Stimulated activated CD4-positive, alpha-beta T cell treated with anti-CD3 and anti-CD28 coated beads, Interleukin-2, amount 100 ng/mL, for 24 hours (primary cell): ENCODE results near the gene C17orf107.

Experiments used
- DNase-seq, 2 donors: peaks; one replicate each; pipeline ENCODE4 v3.0.0-alpha.2; 2020

The C17orf107 gene

GRCh38 chr17:4877089-4877488 is 22.2 kb upstream of the C17orf107 start:
- no peak for DNase-seq

GRCh38 chr17:4879601-4880000 is 19.7 kb upstream of the C17orf107 start:
- DNase-seq, result no peak

GRCh38 chr17:4880857-4881256 is 18.5 kb upstream of the C17orf107 start:
- no peak for DNase-seq

GRCh38 chr17:4881761-4882555 is 17.4 kb upstream of the C17orf107 start:
- peak; percentile 71 to 73 for DNase-seq

- no peak for DNase-seq
These were observed 14.8 kb upstream of the C17orf107 start for GRCh38 chr17:4884489-4884888.

- no peak for DNase-seq
These were observed 12.5 kb upstream of the C17orf107 start for GRCh38 chr17:4886830-4887229.

- no peak for DNase-seq
These were observed 11.8 kb upstream of the C17orf107 start for GRCh38 chr17:4887581-4887980.

- DNase-seq, result no peak
These were observed 7.6 kb upstream of the C17orf107 start for GRCh38 chr17:4891411-4892410.

GRCh38 chr17:4892499-4893221 is 6.7 kb upstream of the C17orf107 start:
- no peak for DNase-seq

GRCh38 chr17:4893272-4893671 is 6.1 kb upstream of the C17orf107 start:
- DNase-seq, result no peak

GRCh38 chr17:4893721-4894560 is 5.4 kb upstream of the C17orf107 start:
- DNase-seq, result no peak

GRCh38 chr17:4895121-4895520 is 4.2 kb upstream of the C17orf107 start:
- DNase-seq, result no peak

- no peak for DNase-seq
These were observed 3.5 kb upstream of the C17orf107 start for GRCh38 chr17:4895657-4896331.

- DNase-seq, result no peak
These were observed 2.8 kb upstream of the C17orf107 start for GRCh38 chr17:4896332-4897197.

GRCh38 chr17:4897198-4897687 is 2.1 kb upstream of the C17orf107 start:
- DNase-seq, result no peak

- DNase-seq, result no peak
These were observed 1.6 kb upstream of the C17orf107 start for GRCh38 chr17:4897785-4898184.

- no peak for DNase-seq
These were observed 985 bp upstream of the C17orf107 start for GRCh38 chr17:4898351-4898750.

- no peak for DNase-seq
These were observed 409 bp upstream of the C17orf107 start for GRCh38 chr17:4898927-4899326.

- peak; percentile 48 to 49 for DNase-seq
These were observed 1.1 kb downstream of the C17orf107 start for GRCh38 chr17:4900231-4901107.
